ENCODE data around the gene TMEM229B. TPM values are rescaled to one million over a fixed set of nuclear protein-coding genes. Genes with fewer than 3 reads are reported as not detected.

The TMEM229B gene
- polyA plus RNA-seq, 1 donor from 2014 or later = 4.2 TPM

DNA sequence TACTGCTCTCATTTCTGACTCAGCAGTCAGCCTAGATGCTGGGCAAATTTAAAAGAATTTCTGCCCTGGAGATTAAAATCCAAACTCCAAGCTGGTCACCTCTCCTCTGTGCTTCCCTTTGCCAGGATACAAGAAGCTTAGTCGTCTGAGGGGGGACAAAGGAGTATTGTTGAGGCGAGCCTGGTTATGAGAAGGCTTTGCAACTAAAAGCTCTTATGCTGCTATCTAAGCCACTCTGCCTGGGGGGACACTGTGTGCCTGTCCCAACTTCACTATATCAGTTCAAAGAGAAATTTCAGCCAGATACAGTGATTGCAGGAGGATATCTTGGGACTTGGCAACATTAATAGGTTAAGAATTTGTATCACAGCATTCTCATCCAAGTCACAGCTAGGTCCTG, 33.7 kb upstream of the TMEM229B start:
- H3K4me3 ChIP-seq (ENCODE audit: low read length) = no peak overlapping the region
- peaks cover 8% of the 10 kb centered on the region for H3K27me3 ChIP-seq (ENCODE audit: insufficient read depth, low read depth, low read length)
- H3K79me2 ChIP-seq (replicated peaks; ENCODE audit: insufficient read depth, low read length) = no peaks in the 10 kb centered on the region
- no peaks in the 10 kb centered on the region for H3F3A ChIP-seq (ENCODE audit: insufficient read depth, low read length, poor library complexity, severe bottlenecking)
- no peaks in the 10 kb centered on the region for H3K9me3 ChIP-seq (ENCODE audit: low read length)
- no peaks in the 10 kb centered on the region for H3K9me2 ChIP-seq (ENCODE audit: insufficient read depth, low read length)
- no peaks in the 10 kb centered on the region for H4K20me1 ChIP-seq (ENCODE audit: insufficient read depth)
- TF ChIP-seq EP300 (conservative IDR thresholded peaks at IDR 0.05; ENCODE audit: poor library complexity, severe bottlenecking) (no peak), POLR2AphosphoS5 (IDR thresholded peaks at IDR 0.05) (no peak), EZH2 (IDR thresholded peaks at IDR 0.05; ENCODE audit: borderline replicate concordance, insufficient read depth, low read length, poor library complexity, severe bottlenecking) (no peak), RAD21 (conservative IDR thresholded peaks at IDR 0.05) (no peak), TAF1 (IDR thresholded peaks at IDR 0.05; ENCODE audit: low read depth) (no peak), SMC3 (conservative IDR thresholded peaks at IDR 0.05; ENCODE audit: poor library complexity) (no peak)
- TF ChIP-seq, protein P1, sequence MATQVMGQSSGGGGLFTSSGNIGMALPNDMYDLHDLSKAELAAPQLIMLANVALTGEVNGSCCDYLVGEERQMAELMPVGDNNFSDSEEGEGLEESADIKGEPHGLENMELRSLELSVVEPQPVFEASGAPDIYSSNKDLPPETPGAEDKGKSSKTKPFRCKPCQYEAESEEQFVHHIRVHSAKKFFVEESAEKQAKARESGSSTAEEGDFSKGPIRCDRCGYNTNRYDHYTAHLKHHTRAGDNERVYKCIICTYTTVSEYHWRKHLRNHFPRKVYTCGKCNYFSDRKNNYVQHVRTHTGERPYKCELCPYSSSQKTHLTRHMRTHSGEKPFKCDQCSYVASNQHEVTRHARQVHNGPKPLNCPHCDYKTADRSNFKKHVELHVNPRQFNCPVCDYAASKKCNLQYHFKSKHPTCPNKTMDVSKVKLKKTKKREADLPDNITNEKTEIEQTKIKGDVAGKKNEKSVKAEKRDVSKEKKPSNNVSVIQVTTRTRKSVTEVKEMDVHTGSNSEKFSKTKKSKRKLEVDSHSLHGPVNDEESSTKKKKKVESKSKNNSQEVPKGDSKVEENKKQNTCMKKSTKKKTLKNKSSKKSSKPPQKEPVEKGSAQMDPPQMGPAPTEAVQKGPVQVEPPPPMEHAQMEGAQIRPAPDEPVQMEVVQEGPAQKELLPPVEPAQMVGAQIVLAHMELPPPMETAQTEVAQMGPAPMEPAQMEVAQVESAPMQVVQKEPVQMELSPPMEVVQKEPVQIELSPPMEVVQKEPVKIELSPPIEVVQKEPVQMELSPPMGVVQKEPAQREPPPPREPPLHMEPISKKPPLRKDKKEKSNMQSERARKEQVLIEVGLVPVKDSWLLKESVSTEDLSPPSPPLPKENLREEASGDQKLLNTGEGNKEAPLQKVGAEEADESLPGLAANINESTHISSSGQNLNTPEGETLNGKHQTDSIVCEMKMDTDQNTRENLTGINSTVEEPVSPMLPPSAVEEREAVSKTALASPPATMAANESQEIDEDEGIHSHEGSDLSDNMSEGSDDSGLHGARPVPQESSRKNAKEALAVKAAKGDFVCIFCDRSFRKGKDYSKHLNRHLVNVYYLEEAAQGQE (IDR thresholded peaks at IDR 0.05; ENCODE audit: borderline replicate concordance) = no peak
- TF ChIP-seq, protein P2, sequence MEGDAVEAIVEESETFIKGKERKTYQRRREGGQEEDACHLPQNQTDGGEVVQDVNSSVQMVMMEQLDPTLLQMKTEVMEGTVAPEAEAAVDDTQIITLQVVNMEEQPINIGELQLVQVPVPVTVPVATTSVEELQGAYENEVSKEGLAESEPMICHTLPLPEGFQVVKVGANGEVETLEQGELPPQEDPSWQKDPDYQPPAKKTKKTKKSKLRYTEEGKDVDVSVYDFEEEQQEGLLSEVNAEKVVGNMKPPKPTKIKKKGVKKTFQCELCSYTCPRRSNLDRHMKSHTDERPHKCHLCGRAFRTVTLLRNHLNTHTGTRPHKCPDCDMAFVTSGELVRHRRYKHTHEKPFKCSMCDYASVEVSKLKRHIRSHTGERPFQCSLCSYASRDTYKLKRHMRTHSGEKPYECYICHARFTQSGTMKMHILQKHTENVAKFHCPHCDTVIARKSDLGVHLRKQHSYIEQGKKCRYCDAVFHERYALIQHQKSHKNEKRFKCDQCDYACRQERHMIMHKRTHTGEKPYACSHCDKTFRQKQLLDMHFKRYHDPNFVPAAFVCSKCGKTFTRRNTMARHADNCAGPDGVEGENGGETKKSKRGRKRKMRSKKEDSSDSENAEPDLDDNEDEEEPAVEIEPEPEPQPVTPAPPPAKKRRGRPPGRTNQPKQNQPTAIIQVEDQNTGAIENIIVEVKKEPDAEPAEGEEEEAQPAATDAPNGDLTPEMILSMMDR (IDR thresholded peaks at IDR 0.05; ENCODE audit: poor library complexity, severe bottlenecking) = no peak
- H3K4me2 ChIP-seq (ENCODE audit: low read length) = no peak overlapping the region
- no peaks in the 10 kb centered on the region for H3K36me3 ChIP-seq (ENCODE audit: insufficient read depth, low read length)
- no peak overlapping the region for H2AFZ ChIP-seq (ENCODE audit: low read depth, low read length)
- no peak overlapping the region for H3K9ac ChIP-seq (ENCODE audit: low read length)
- no peak overlapping the region for H3K27ac ChIP-seq (ENCODE audit: low read length)

DNA sequence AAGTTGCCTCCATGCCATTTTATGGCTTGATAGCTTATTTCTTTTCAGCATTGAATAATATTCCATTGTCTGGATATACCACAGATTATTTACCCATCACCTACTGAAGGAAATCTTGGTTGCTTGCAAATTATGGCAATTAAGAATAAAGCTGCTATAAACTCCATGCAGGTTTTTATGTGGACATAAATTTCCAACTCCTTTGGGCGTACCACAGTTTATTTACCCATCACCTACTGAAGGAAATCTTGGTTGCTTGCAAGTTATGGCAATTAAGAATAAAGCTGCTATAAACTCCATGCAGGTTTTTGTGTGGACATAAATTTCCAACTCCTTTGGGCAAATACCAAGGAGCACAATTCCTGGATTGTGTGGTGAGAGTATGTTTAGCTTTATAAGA, 32.0 kb upstream of the TMEM229B start:
- H3F3A ChIP-seq (ENCODE audit: insufficient read depth, low read length, poor library complexity, severe bottlenecking) = no peaks in the 10 kb centered on the region
- no peak overlapping the region for H3K4me2 ChIP-seq (ENCODE audit: low read length)
- H3K9me2 ChIP-seq (ENCODE audit: insufficient read depth, low read length) = no peaks in the 10 kb centered on the region
- H3K27ac ChIP-seq (ENCODE audit: low read length) = no peak overlapping the region
- no peak overlapping the region for H3K4me3 ChIP-seq (ENCODE audit: low read length)
- H4K20me1 ChIP-seq (ENCODE audit: insufficient read depth) = no peaks in the 10 kb centered on the region
- H3K79me2 ChIP-seq (replicated peaks; ENCODE audit: insufficient read depth, low read length) = no peaks in the 10 kb centered on the region
- peaks cover 26% of the 10 kb centered on the region for H3K27me3 ChIP-seq (ENCODE audit: insufficient read depth, low read depth, low read length)
- H2AFZ ChIP-seq (ENCODE audit: low read depth, low read length) = no peak overlapping the region
- H3K36me3 ChIP-seq (ENCODE audit: insufficient read depth, low read length) = no peaks in the 10 kb centered on the region
- no peaks in the 10 kb centered on the region for H3K9me3 ChIP-seq (ENCODE audit: low read length)
- no peak overlapping the region for H3K9ac ChIP-seq (ENCODE audit: low read length)
- no peak for TF ChIP-seq TAF1 (IDR thresholded peaks at IDR 0.05; ENCODE audit: low read depth)
- no peak for TF ChIP-seq SMC3 (conservative IDR thresholded peaks at IDR 0.05; ENCODE audit: poor library complexity)
- TF ChIP-seq RAD21 (conservative IDR thresholded peaks at IDR 0.05) = no peak
- no peak for TF ChIP-seq EP300 (conservative IDR thresholded peaks at IDR 0.05; ENCODE audit: poor library complexity, severe bottlenecking)
- no peak for TF ChIP-seq MXI1 (conservative IDR thresholded peaks at IDR 0.05; ENCODE audit: poor library complexity, severe bottlenecking)

Measured in neural cell (in vitro differentiated cells).